ENCODE data around the gene CD68.

The CD68 gene, protein sequence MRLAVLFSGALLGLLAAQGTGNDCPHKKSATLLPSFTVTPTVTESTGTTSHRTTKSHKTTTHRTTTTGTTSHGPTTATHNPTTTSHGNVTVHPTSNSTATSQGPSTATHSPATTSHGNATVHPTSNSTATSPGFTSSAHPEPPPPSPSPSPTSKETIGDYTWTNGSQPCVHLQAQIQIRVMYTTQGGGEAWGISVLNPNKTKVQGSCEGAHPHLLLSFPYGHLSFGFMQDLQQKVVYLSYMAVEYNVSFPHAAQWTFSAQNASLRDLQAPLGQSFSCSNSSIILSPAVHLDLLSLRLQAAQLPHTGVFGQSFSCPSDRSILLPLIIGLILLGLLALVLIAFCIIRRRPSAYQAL

DNA sequence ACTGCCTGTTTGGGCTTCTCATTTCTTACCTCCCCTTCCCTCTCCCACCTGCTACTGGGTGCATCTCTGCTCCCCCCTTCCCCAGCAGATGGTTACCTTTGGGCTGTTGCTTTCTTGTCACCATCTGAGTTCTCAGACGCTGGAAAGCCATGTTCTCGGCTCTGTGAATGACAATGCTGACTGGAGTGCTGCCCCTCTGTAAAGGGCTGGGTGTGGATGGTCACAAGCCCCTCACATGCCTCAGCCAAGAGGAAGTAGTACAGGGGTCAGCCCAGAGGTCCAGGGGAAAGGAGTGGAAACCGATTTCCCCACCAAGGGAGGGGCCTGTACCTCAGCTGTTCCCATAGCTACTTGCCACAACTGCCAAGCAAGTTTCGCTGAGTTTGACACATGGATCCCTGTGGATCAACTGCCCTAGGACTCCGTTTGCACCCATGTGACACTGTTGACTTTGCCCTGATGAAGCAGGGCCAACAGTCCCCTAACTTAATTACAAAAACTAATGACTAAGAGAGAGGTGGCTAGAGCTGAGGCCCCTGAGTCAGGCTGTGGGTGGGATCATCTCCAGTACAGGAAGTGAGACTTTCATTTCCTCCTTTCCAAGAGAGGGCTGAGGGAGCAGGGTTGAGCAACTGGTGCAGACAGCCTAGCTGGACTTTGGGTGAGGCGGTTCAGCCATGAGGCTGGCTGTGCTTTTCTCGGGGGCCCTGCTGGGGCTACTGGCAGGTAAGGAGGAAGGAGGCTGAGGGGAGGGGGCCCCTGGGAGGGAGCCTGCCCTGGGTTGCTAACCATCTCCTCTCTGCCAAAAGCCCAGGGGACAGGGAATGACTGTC is at the start of gene CD68:
Gene CD68 (plus strand): TSS at position 638 of the 833 bp plus-strand sequence. CDS start 40 bp downstream, at position 678.
- peak; percentile 98 for DNase-seq

DNA sequence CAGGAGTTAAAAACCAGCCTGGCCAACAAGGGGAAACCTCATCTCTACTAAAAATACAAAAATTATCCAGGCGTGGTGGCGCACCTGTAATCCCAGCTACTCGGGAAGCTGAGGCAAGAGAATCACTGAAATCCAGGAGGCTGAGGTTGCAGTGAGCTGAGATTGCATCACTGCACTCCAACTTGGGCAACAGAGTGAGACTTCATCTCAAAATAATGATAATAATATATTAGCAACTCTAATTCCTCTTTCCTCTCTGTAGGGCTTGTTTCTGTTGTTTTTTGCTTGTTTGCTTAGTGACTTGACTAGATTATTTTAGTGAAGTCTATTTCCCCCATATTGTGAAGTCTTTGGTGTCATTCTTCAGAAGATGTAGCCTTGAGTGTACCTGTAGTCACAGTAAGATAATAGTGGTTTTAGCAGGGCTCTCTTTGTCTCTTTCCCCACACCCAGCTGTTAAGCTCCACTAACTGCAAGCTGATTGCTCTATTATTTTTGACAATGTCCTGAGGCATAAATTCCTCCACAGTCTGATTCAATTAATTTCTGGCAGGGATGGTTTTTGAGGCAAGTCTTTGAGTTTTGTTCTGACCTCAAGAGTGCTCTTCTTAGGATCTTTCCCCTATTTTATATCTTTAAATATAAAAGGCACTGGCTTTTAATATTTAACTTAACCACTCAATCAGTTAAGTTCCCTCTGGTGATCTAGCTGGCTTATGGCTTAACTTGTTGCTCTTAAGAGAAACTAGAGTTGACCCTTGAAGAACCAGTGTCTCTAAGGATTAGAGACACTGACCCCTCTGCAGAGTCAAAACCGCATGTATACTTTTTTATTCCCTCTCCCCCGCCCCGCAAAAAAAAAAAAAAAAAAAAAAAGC is 49.2 kb upstream of the CD68 start:
- DNase-seq, result peak; percentile 39

DNA sequence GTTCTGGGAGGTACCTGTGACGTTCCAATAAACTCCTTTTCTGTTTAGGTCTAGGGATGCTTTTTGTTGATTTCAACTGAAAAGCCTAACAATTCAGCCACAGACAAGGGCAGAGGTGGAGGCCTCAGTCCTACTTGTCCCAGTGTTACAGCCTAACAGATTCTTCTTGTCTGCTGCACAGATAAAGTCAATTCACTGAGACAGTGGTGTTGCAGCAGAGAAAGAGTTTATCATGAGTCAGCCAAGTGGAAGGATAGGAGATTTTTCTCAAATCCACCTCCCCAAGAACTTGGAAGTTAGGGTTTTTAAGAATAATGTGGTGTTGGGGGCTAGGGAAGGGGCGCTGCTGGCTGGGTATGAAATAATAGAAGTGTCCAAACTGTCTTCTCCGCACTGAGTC is 41.4 kb upstream of the CD68 start:
- no peak for DNase-seq

GRCh38 chr17:7538891-7539545 is 40.4 kb upstream of the CD68 start:
- no peak for DNase-seq

DNA sequence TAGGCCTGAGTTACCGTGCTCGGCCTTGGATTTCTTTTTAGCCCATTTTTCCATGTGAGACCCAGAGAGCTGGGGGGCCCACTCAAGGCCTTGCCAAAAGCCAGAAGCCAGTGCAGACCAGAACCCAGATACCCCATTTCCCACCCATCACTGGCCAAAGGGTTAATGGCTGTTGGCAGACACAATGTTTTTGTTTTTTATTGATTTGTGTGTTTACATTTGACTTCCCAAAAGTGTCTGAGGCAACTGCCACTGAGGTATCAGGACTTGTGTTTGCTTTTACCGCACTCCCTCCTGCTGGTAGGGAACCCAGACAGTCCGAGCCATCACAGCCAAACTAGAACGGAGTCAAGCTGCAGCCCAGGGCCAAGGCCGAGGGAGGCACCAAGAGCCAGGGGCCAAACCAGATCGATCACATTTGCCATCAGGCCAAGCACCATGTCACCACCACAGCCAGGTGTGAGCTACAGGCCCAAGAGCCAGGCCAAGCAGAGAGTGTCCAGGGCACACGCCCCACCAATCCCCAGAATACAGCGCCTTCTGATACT is 38.3 kb upstream of the CD68 start:
- no peak for DNase-seq

DNA sequence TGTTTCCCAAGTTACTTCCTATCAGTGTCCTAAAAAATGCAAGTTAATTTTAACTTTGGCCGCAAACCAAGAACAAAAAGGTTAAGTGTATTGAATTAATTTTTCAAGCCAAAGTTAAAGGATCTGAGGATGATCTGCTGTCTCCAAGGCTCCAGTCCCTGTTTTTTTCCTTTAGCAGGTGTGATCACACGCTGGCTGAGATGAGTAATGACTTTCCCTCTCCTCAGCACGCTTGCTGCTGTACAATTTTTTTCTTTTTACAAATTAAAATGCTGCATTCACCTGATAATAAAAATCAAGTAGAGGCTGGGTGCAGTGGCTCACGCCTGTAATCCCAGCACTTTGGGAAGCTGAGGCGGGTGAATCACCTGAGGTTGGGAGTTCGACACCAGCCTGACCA is 34.5 kb upstream of the CD68 start:
- no peak for DNase-seq

DNA sequence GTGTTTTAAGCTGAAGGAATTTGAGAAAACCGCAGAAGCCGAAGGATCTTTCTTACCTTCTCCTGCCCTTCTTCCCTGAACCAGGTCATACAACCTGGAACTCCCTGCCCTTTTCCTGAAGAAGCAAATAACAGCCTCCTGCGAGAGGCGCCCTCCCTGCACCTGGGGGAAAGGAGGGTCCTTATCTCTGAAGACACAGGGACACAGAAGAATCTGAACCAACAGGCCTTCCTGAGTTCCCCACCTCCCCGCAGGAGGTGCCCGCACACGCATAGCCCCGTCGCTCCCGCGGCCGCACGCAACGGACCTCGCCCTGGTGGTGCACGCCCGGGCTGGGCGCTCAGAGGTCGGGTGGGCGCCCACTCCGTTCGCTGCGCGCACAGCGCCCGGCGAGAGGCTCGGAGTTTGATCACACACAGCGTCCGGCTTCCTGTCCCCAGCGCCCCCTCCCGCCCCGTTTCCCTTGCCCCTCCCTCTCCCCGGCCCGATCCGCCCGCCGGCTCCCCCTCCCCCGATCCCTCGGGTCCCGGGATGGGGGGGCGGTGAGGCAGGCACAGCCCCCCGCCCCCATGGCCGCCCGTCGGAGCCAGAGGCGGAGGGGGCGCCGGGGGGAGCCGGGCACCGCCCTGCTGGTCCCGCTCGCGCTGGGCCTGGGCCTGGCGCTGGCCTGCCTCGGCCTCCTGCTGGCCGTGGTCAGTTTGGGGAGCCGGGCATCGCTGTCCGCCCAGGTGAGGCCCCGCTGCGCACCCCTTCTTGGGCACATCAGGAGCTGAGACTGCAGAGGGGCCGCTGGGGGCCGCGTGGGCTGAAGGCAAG is 30.6 kb upstream of the CD68 start, which contains the start of gene TNFSF12:
Gene TNFSF12 (plus strand): TSS at position 474 of the 816 bp plus-strand sequence. CDS start 96 bp downstream, at position 570.
- peak; percentile 51 for DNase-seq

DNA sequence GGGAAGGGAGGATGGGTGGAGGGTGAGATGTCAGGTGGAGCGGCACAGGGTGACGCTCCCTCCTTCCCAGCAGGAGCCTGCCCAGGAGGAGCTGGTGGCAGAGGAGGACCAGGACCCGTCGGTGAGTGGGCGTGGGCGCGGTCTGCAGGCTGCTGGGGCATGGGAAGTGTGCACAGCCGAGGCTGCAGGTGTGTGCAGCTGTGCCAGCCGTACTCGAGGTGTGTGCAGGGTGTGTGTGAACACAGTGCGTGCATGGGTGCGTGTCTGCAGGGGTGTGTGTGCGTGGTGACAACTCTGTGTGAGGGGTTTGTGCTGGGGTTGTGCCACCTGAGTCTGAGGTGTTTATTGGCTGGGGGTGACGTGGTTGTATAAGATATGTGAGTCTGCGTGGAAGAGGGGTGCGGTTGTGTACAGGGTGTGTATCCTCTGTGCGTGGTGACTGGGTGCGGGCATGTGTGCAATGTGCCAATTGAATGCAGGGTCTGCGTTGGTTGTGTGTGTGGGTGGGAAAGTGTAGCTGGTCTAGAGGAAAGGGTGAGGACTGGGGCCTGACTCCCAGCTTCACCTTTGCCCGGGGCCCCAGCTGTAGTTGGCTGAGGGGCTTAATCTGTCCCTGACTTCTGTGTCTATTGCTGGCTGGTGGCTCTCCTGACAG is 29.9 kb upstream of the CD68 start:
- no peak for DNase-seq

DNA sequence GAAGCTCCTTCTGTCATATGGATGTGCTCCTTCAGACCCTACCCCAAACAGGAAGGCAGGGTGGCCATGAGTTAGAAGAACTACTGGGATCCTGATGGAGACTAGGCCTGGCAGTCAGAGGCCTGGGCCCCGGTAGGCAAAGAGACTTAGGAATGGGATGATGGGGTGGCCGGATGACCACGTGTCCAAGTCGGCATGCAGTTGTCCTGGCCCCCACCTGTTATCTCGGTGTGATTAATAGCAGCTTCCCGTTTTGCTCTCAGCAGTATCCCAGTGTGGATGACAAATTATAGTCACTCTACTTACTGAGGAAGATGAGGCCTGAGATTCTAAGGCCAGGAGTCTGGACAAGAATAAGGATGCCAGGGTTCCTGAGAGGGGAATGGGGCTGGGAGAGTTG is 29.1 kb upstream of the CD68 start:
- DNase-seq, result no peak

- no peak for DNase-seq
Measured at GRCh38 chr17:7551396-7551795, 28.0 kb upstream of the CD68 start.

- DNase-seq, result peak; percentile 96
Measured at GRCh38 chr17:7552621-7553051, 26.8 kb upstream of the CD68 start.

DNA sequence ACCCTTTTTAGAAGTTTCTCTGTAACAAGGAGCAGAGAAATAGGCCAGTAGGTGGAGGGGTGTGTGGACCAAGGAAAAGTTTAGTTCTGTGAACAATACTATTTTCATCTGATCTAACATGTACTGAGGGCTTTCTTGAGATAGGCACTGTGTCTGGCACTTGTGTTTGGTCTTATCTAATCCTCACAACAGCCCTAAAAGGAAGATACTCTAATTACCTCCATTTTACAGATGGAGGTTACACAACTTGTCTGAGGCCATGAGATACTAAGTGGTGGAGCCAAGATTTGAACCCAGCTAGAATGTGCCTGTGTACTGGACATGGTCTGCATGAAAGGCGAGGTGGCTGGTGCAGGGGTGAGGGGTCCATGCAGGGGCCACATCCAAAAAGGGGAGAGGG is 26.1 kb upstream of the CD68 start:
- no peak for DNase-seq

GRCh38 chr17:7555320-7555948 is 24.0 kb upstream of the CD68 start:
- DNase-seq, result no peak

GRCh38 chr17:7556627-7557026 is 22.8 kb upstream of the CD68 start:
- DNase-seq, result no peak

DNA sequence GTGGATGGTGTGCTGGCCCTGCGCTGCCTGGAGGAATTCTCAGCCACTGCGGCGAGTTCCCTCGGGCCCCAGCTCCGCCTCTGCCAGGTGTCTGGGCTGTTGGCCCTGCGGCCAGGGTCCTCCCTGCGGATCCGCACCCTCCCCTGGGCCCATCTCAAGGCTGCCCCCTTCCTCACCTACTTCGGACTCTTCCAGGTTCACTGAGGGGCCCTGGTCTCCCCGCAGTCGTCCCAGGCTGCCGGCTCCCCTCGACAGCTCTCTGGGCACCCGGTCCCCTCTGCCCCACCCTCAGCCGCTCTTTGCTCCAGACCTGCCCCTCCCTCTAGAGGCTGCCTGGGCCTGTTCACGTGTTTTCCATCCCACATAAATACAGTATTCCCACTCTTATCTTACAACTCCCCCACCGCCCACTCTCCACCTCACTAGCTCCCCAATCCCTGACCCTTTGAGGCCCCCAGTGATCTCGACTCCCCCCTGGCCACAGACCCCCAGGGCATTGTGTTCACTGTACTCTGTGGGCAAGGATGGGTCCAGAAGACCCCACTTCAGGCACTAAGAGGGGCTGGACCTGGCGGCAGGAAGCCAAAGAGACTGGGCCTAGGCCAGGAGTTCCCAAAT is 22.2 kb upstream of the CD68 start:
- no peak for DNase-seq

GRCh38 chr17:7557775-7558543 is 21.5 kb upstream of the CD68 start:
- peak; percentile 80 for DNase-seq

GRCh38 chr17:7558544-7559319 is 20.7 kb upstream of the CD68 start, which contains the start of gene TNFSF13:
TNFSF13 (plus strand) TSS chr17:7558750; CDS start chr17:7559040, 290 bp downstream.
- DNase-seq, result peak; percentile 66

Data from inflammatory macrophage treated with lipopolysaccharide for 4 hours (primary cell).